CD4-positive, alpha-beta T cell (primary cell): ENCODE results near the gene TMEM106C. TPM values are rescaled to one million over a fixed set of nuclear protein-coding genes. Genes with fewer than 3 reads are reported as not detected.

Experiments used
- ATAC-seq: fragments of 200-7000 bp; cut with Tn5 transposase; one replicate; pipeline ENCODE4 v1.10.0; 2022; ENCODE audit warnings: mild to moderate bottlenecking; ENCODE audit not compliant: poor library complexity
- CTCF ChIA-PET: fragments of 350-600 bp; sonication (Branson Sonifier 250); formaldehyde crosslinking; loops from one replicate; lab custom pipeline; 2021; ENCODE audit warnings: antibody characterized with exemption, inconsistent platforms; lab: Charles Lee
- POLR2A ChIA-PET: fragments of 350-600 bp; sonication (Branson Sonifier 250); formaldehyde crosslinking; loops from one replicate; lab custom pipeline; 2021; ENCODE audit warnings: antibody characterized with exemption, inconsistent platforms; lab: Charles Lee
- DNase-seq, 14 experiments: peaks; one replicate each; pipeline ENCODE4 v3.0.0-alpha.2; 2013 to 2020; ENCODE audit warnings: mixed read lengths in 2 of 14
- H3K27ac ChIP-seq, 2 donors: one replicate each; pipeline versions ENCODE4 v1.5.1 to v1.7.0; 2013; ENCODE audit warnings: low read length in 2 of 2, low read depth in 1 of 2, mild to moderate bottlenecking in 1 of 2
- H3K27me3 ChIP-seq, 2 experiments: 1 replicate in 1 of 2; 2 replicates in 1 of 2; pipeline versions ENCODE4 v1.6.1 to v1.7.0; 2013; ENCODE audit warnings: low read length in 2 of 2, control low read depth in 1 of 2, mild to moderate bottlenecking in 1 of 2, moderate library complexity in 1 of 2; ENCODE audit not compliant: insufficient read depth in 2 of 2, control insufficient read depth in 1 of 2
- H3K36me3 ChIP-seq: one replicate; pipeline ENCODE4 v1.6.1; 2013; ENCODE audit warnings: low read length, control low read depth; ENCODE audit not compliant: insufficient read depth
- H3K4me1 ChIP-seq: one replicate; pipeline ENCODE4 v1.6.1; 2013; ENCODE audit warnings: low read length, control low read depth; ENCODE audit not compliant: insufficient read depth
- H3K4me3 ChIP-seq: one replicate; pipeline ENCODE4 v1.5.1; 2013; ENCODE audit warnings: mild to moderate bottlenecking, low read length, moderate library complexity
- H3K9me3 ChIP-seq, 2 experiments: 1 replicate in 1 of 2; 2 replicates in 1 of 2; pipeline versions ENCODE4 v1.6.1 to v1.7.0; 2013; ENCODE audit warnings: low read length in 2 of 2, mild to moderate bottlenecking in 2 of 2, control low read depth in 1 of 2, moderate library complexity in 1 of 2; ENCODE audit not compliant: control insufficient read depth in 1 of 2, insufficient read depth in 1 of 2
- H3K27ac Mint-ChIP-seq: one replicate; pipeline ENCODE4 v1.8.0; 2020; ENCODE audit warnings: mixed read lengths
- H3K27me3 Mint-ChIP-seq: one replicate; pipeline ENCODE4 v1.8.0; 2021; ENCODE audit warnings: mixed read lengths
- H3K36me3 Mint-ChIP-seq: one replicate; pipeline ENCODE4 v1.8.0; 2021; ENCODE audit warnings: low read depth, mixed read lengths
- H3K4me1 Mint-ChIP-seq: one replicate; pipeline ENCODE4 v1.8.0; 2021; ENCODE audit warnings: low read depth, mixed read lengths
- H3K4me3 Mint-ChIP-seq: one replicate; pipeline ENCODE4 v1.8.0; 2020; ENCODE audit warnings: mild to moderate bottlenecking, mixed read lengths
- H3K9me3 Mint-ChIP-seq: one replicate; pipeline ENCODE4 v1.8.0; 2020; ENCODE audit warnings: mixed read lengths
- CTCF ChIP-seq: fragments of 200-600 bp; IDR thresholded peaks from one replicate; pipeline ENCODE4 v1.8.0; 2022; ENCODE audit warnings: antibody characterized with exemption, mild to moderate bottlenecking
- intact Hi-C, 2 experiments: fragments of 100-400 bp; cut with DNase I in 1 of 2; cut with micrococcal nuclease in 1 of 2; formaldehyde crosslinking; loops; one replicate each; pipeline versions ENCODE4 v1.15.1 to v1.9.0; 2023 to 2025; cut with DNase I, micrococcal nuclease
- total RNA-seq, 174 experiments: library from RNA in 2 of 174; stranded (reverse) in 2 of 174; gene quantifications; one replicate each; pipeline ENCODE4 v1.2.3 and lab custom pipeline; 2021 to 2026

Gene TMEM106C
- total RNA-seq, 2 experiments from 2014 or later: 17.4 to 20.3 TPM

GRCh38 chr12:47980779-47981495 is 17.5 kb downstream of the TMEM106C start:
- ChIA-PET POLR2A (no interaction called here), CTCF (no interaction called here)
- no peak for TF ChIP-seq CTCF
- Histone ChIP-seq H3K36me3 (no peaks in the 10 kb centered on the region), H3K27ac (no peak overlapping the region), H3K9me3 (no peaks in the 10 kb centered on the region), H3K4me3 (no peak overlapping the region), H3K4me1 (no peaks in the 10 kb centered on the region), H3K27me3 (no peaks in the 10 kb centered on the region)
- intact Hi-C loops: no loop called here
- Mint-ChIP-seq H3K4me3 (no peak overlapping the region), H3K36me3 (no peaks in the 10 kb centered on the region), H3K4me1 (no peaks in the 10 kb centered on the region), H3K27me3 (peaks cover 3% of the 10 kb centered on the region), H3K9me3 (no peaks in the 10 kb centered on the region), H3K27ac (no peak overlapping the region)
- DNase-seq (no peak), ATAC-seq (no peak)

- Mint-ChIP-seq H3K4me3 (no peak overlapping the region), H3K27me3 (peaks cover 3% of the 10 kb centered on the region), H3K27ac (no peak overlapping the region), H3K9me3 (no peaks in the 10 kb centered on the region), H3K4me1 (no peaks in the 10 kb centered on the region), H3K36me3 (no peaks in the 10 kb centered on the region)
- Histone ChIP-seq H3K9me3 (no peaks in the 10 kb centered on the region), H3K36me3 (no peaks in the 10 kb centered on the region), H3K4me1 (no peaks in the 10 kb centered on the region), H3K27me3 (no peaks in the 10 kb centered on the region), H3K27ac (no peak overlapping the region), H3K4me3 (no peak overlapping the region)
- intact Hi-C loops: no loop called here
- TF ChIP-seq CTCF: no peak
- ChIA-PET POLR2A (no interaction called here), CTCF (interaction anchor here (0.7 kb wide), 1 partner anchor 637 kb away, joined by 3 read pairs; no protein-coding TSS in a partner anchor)
- DNase-seq (no peak), ATAC-seq (no peak)
These were observed 18.3 kb downstream of the TMEM106C start for GRCh38 chr12:47981496-47982260.

- TF ChIP-seq CTCF: no peak
- no peaks in the 10 kb centered on the region for H3K9me3 Mint-ChIP-seq
- Histone ChIP-seq H3K36me3 (no peaks in the 10 kb centered on the region), H3K4me3 (no peak overlapping the region), H3K27ac (no peak overlapping the region), H3K9me3 (no peaks in the 10 kb centered on the region), H3K4me1 (no peaks in the 10 kb centered on the region), H3K27me3 (no peaks in the 10 kb centered on the region)
- no peak overlapping the region for H3K4me3 Mint-ChIP-seq
- ATAC-seq: no peak
- H3K27me3 Mint-ChIP-seq: peaks cover 3% of the 10 kb centered on the region
- POLR2A ChIA-PET: no interaction called here
- H3K27ac Mint-ChIP-seq: no peak overlapping the region
- no peak for DNase-seq
- H3K4me1 Mint-ChIP-seq: no peaks in the 10 kb centered on the region
- H3K36me3 Mint-ChIP-seq: no peaks in the 10 kb centered on the region
- CTCF ChIA-PET: interaction anchor here (0.7 kb wide), 1 partner anchor 636 kb away, joined by 3 read pairs; no protein-coding TSS in a partner anchor
- intact Hi-C loops: no loop called here
These were observed 18.9 kb downstream of the TMEM106C start for GRCh38 chr12:47982311-47982710.
